ENCODE results near the gene CCR8. TPM values are rescaled to one million over a fixed set of nuclear protein-coding genes. Genes with fewer than 3 reads are reported as not detected.
"Not testable (repeated sequence)": the region's sequence is repeated elsewhere in the genome, so short reads cannot be mapped to it uniquely, and the experiment has no call there.

Gene CCR8
- total RNA-seq, 1 donor from 2014 or later = 1.1 TPM

GRCh38 chr3:39315420-39315819, 14.1 kb upstream of the CCR8 start:
- DNase-seq = no peak

- DNase-seq = no peak
Measured at GRCh38 chr3:39317571-39318169, 11.8 kb upstream of the CCR8 start.

GRCh38 chr3:39318301-39318700, 11.2 kb upstream of the CCR8 start:
- DNase-seq = no peak

GRCh38 chr3:39319249-39319648, 10.3 kb upstream of the CCR8 start:
- no peak for DNase-seq

GRCh38 chr3:39321574-39321983, 7.9 kb upstream of the CCR8 start:
- DNase-seq = not testable (repeated sequence)

GRCh38 chr3:39322209-39322715, 7.2 kb upstream of the CCR8 start:
- DNase-seq = not testable (repeated sequence)

GRCh38 chr3:39322936-39323335, 6.6 kb upstream of the CCR8 start:
- no peak for DNase-seq

GRCh38 chr3:39323494-39323893, 6.0 kb upstream of the CCR8 start:
- no peak for DNase-seq

GRCh38 chr3:39325236-39325635, 4.3 kb upstream of the CCR8 start:
- DNase-seq = no peak

GRCh38 chr3:39327053-39327745, 2.3 kb upstream of the CCR8 start:
- DNase-seq = no peak

- DNase-seq = no peak
Measured at GRCh38 chr3:39327746-39328349, 1.7 kb upstream of the CCR8 start.

- no peak for DNase-seq
Measured at GRCh38 chr3:39330824-39331223, 1.3 kb downstream of the CCR8 start.

- DNase-seq = no peak
Measured at GRCh38 chr3:39332525-39332924, 3.0 kb downstream of the CCR8 start.

- DNase-seq = no peak
Measured at GRCh38 chr3:39333607-39334006, 4.1 kb downstream of the CCR8 start.

- no peak for DNase-seq
Measured at GRCh38 chr3:39334205-39334604, 4.7 kb downstream of the CCR8 start.

- no peak for DNase-seq
Measured at GRCh38 chr3:39338201-39338600, 8.7 kb downstream of the CCR8 start.

GRCh38 chr3:39339086-39339485, 9.6 kb downstream of the CCR8 start:
- DNase-seq = no peak

GRCh38 chr3:39343076-39343717, 13.7 kb downstream of the CCR8 start:
- no peak for DNase-seq

GRCh38 chr3:39343760-39344159, 14.3 kb downstream of the CCR8 start:
- DNase-seq = no peak

- no peak for DNase-seq
Measured at GRCh38 chr3:39344746-39345344, 15.3 kb downstream of the CCR8 start.

- no peak for DNase-seq
Measured at GRCh38 chr3:39346785-39347585, 17.5 kb downstream of the CCR8 start.

- no peak for DNase-seq
Measured at GRCh38 chr3:39347586-39347876, 18.0 kb downstream of the CCR8 start.

Measured in tongue (tissue), 2 donors.